MV-4-11 (cell line): ENCODE measurements around the gene PRKAA1.
A peak's percentile ranks its signal among the peaks of the same experiment; 100 is the strongest.

ENCODE experiments used
- DNase-seq: peaks from one replicate; lab custom pipeline; 2025; lab: John Stamatoyannopoulos, UW

Gene PRKAA1

DNA sequence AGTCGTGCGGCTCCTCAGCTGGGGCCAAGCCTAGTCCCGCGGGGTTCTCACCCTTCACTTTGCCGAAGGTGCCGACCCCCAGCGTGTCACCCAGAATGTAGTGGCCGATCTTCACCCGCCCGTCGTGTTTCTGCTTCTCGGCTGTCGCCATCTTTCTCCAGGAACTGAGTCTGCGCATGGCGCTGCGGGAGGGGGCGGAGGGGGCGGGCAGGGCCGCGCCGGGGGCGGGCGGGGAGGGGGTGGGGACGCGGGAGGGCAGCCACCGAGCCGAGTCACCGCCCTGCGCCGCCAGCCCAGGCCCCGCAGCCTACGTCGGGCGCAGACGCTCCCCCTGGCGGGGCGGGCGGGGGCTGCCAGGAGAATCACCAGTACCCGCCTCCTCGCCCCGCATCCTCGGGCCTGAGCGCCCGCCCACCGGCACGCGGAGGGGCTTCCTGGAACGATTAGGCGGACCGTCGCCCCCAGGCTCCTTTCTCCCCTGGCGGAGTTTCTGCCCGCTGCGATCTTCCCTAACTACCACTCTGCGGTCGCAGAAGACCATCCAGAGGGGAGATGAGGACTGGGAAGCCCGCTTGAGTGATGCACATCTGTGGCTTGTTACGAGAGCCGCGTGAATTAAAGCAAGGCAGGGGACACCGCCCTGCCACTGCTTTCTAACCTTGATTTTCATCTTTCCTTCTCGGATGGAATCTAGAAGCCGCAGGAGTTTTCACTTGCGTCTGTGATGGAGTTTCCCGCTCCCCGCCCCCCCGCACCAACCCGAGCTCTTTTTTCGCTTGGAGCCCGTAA lies at the start of gene PRKAA1:
Gene PRKAA1 (minus strand): TSS at position 363 of the 789 bp plus-strand sequence. CDS start 185 bp downstream, at position 178.
- peak; percentile 74 for DNase-seq

- no peak for DNase-seq
Observed at GRCh38 chr5:40847525-40847924, 49.4 kb upstream of the PRKAA1 start.

- DNase-seq: no peak
Observed at GRCh38 chr5:40846371-40846770, 48.2 kb upstream of the PRKAA1 start.

- DNase-seq: no peak
Observed at GRCh38 chr5:40844565-40844964, 46.4 kb upstream of the PRKAA1 start.

DNA sequence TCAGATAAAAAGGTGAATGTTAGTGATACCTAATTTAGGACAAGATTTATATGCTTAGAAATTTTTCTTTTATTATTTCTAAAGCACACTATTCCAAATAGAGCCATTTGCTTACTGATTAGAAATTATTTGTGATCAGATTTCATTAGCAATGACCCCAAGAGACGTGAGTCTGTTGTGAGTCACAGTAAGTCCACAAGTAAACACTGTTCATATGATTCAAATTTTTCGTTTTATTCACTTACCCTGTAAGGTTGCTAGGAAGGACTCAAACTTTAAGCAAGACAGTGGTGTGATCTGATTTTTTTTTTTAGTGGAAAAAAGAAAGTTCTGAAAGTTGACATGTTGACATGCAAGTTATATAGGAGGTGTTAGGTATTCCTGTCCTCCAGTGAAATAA lies 44.2 kb upstream of the PRKAA1 start:
- DNase-seq: no peak

DNA sequence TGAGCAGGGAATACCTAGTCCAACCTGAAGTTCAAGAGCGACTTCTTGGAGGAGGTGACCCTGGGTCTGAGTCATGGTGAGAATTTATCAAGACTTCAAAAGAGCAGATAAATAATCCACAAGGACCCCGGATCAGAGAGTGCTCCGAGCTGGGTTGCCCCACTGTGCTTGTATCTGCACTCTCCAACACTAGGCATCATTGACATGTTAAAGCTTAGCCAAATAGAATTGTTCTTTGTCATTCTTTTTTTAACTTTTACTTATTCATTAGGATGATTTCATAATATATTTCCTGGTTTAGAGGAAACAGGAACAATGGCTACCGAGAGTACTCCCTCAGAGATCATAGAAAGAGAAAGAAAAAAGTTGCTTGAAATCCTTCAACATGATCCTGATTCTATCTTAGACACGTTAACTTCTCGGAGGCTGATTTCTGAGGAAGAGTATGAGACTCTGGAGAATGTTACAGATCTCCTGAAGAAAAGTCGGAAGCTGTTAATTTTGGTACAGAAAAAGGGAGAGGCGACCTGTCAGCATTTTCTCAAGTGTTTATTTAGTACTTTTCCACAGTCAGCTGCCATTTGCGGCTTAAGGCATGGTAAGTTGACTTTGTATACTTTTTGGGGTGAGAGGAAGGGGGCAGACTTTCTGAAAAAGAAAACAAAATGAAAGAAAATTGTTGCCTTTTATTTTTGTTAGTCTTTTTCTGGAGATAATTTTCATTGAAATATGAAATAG lies 43.1 kb upstream of the PRKAA1 start, which contains the start of gene CARD6:
Gene CARD6 (plus strand): TSS at position 300 of the 738 bp plus-strand sequence. CDS start 16 bp downstream, at position 316.
- DNase-seq: peak; percentile 66

GRCh38 chr5:40838086-40838485 lies 39.9 kb upstream of the PRKAA1 start:
- no peak for DNase-seq

DNA sequence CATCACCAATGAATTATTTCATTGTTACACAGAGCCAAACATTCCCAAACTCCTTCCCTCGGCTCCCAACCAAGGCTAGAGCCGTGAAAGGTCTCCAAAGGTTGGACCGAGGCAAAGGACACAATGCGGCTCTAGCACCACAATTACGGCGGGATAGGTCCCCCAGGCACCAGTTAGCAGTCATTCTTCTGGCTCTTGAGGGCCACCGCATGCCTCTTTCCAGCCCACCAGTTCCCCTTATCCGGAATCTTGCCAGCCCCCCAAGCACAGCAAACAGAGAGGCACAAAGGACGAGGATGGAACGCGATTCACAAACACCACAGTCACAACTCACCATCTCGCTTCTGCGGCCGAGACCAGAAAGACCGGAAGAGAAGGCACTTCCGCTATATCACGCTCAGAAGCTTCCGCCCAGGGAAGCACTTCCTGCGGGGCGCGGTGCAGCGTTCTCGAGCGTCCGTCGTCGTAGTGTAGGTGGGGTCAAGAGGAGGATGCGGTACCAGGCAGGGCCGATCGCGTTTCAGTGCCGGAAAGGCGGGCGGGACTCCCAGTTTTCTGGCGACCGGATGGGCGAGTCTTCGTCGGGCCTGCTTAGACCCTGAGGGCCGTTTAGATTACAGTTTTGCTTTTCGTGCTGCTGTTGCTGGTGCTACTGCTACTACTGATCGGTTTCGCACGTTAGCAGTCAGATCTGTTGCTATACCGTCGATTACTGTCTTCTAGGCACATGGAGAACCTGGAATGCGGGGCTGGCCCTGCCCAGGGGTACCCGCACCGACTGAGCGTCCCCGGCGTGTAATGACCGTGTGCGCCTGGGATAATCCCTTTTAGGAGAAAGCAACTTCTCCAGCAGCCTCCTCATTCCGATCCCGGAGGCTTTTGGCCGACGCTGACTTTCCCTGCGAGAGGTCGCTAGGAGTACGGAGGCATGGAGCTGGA lies 36.9 kb upstream of the PRKAA1 start, which contains the start of gene RPL37:
Gene RPL37 (minus strand): TSS at position 374 of the 939 bp plus-strand sequence. CDS start 37 bp downstream, at position 337.
- DNase-seq: peak; percentile 96

- no peak for DNase-seq
Observed at GRCh38 chr5:40834391-40834848, 36.2 kb upstream of the PRKAA1 start.

GRCh38 chr5:40833712-40834229 lies 35.6 kb upstream of the PRKAA1 start:
- DNase-seq: no peak

- DNase-seq: no peak
Observed at GRCh38 chr5:40832345-40832744, 34.2 kb upstream of the PRKAA1 start.

GRCh38 chr5:40831346-40832210 lies 33.4 kb upstream of the PRKAA1 start:
- no peak for DNase-seq

DNA sequence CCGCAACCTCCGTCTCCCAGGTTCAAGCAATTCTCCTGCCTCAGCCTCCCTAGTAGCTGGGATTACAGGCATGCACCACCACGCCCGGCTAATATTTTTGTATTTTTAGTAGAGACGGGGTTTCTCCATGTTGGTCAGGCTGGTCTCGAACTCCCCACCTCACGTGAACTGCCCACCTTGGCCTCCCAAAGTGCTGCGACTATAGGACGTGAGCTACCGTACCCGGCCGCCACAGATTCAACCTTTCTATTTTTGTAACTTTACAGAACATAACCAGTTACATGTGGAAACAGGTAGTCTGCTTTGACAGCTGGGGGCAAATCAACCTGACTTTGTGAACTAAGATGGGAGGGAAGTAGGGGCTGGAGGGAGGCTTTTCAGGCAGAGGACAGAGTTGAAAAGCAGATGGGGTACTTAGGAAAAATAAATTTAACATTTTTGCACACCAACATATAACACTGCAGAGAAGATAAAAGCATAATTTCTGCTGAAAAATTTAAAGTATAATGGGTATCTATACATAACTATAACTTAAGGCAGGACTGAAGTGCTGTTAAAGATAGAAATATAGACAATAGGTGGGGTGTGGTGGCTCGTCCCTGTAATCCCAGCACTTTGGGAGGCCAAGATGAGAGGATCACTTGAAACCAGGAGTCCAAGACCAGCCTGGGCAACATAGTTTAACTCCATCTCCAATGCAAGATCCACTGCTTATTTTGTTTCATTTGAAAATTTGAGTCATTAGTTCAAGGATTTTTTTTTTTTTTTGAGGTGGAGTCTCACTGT lies 31.8 kb upstream of the PRKAA1 start:
- no peak for DNase-seq

DNA sequence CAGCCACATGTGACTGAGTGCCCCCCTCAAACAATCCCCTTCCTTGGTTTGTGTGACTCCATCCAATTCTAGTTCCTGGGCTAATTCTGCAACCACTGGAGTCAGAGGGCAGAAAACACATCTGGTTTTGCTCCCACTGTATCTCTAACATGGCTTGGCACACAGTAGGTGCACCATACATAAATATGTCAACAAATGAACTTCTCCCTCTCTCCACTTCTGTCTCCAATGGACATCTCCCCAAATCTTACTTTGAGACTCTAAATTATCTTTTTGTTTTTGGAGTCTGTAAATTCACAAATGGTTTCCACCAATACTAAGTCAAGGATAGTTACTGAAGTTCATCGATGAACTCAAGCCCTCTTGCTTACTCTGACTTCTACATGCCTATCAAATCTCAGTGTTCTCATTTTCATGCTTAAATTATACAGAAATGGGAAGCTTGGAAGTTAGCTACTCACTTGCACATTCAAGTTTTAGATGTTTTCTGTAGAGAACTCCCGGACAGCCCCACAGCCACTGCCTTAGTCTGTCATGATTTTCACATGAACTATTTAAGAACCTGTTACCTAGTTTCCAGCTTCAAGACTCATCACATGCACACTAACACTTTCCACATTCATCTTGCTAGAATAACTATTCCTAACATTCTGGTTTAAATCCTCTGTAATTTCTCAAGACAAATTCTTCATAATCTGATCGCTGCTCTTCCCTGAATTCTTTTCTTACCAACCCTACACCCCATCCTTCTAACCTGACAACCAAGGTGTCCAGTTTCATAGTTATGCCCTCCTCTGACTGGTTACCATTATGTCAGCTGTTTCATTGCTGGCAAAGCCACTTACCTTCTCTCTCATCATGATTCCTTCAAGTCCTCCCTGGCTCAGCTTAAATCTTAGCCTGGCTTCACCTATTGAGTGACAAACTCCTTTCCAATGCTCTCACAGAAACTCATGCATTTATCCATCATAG lies 30.8 kb upstream of the PRKAA1 start:
- no peak for DNase-seq

DNA sequence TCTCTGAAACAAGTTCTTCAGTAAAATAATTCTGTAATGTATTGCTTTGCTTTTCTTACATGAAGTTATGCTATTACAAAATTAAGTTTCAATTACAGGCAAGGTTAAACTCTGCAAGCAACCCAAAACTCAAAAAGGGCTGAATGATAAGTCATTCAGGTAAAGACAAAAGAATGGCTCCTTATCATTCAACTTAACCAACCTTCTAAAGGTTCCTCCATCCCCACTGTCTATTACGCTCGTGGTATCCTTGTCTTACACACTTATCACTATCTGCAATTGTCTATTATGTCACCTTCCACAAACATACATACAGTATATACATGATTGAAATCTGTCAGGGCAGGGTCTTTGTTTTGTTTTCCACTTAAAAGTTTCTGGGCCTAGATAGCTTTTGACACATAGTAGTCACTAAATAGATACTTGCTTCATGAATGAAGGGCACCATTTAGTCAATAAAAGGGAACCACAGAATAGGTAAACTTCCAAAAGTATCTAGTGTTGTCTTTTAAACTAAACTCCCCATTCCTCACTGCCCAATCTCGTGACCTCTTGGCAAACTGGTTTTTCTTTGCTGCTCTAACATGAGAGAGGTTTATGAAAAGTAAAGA lies 30.0 kb upstream of the PRKAA1 start:
- DNase-seq: no peak

- no peak for DNase-seq
Observed at GRCh38 chr5:40827188-40827977, 29.2 kb upstream of the PRKAA1 start.

DNA sequence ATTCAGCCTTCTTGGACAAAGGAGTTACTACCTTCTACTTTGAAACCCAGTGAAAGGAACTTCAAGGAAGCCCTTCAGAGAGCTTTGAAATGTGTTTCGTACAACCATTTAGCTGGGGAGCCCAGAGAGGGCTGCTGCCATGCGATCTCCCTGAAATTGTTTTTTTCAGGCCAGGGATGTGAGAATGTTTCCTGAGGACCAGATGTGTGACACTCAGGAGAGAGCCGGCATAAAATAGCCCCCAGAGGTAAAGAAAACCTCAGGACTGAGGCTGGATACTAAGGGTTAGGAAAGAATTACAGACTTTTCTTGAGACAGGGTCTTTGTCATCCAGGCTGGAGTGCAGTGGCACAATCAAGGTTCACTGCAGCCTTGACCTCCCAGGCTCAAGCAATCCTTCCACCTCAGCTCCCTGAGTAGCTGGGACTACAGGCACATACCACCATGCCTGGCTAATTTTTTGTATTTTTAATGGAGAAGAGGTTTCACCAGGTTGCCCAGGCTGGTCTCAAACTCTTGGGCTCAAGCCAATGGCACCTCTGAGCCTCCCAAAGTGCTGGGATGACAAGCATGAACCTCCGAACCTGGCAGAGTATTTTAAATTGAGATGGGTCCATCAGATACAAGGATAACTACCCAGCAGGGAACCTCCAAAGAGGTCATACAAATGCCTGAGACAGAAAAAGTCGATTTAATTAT lies 28.5 kb upstream of the PRKAA1 start:
- no peak for DNase-seq
